Stimulated activated naive CD4-positive, alpha-beta T cell treated with Interleukin-2 at 50 U/mL for 16 hours (primary cell): ENCODE data around the gene ZRANB2.

ENCODE experiments used
- DNase-seq: peaks from one replicate; lab custom pipeline; 2025; lab: John Stamatoyannopoulos, UW

Gene ZRANB2, protein sequence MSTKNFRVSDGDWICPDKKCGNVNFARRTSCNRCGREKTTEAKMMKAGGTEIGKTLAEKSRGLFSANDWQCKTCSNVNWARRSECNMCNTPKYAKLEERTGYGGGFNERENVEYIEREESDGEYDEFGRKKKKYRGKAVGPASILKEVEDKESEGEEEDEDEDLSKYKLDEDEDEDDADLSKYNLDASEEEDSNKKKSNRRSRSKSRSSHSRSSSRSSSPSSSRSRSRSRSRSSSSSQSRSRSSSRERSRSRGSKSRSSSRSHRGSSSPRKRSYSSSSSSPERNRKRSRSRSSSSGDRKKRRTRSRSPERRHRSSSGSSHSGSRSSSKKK

DNA sequence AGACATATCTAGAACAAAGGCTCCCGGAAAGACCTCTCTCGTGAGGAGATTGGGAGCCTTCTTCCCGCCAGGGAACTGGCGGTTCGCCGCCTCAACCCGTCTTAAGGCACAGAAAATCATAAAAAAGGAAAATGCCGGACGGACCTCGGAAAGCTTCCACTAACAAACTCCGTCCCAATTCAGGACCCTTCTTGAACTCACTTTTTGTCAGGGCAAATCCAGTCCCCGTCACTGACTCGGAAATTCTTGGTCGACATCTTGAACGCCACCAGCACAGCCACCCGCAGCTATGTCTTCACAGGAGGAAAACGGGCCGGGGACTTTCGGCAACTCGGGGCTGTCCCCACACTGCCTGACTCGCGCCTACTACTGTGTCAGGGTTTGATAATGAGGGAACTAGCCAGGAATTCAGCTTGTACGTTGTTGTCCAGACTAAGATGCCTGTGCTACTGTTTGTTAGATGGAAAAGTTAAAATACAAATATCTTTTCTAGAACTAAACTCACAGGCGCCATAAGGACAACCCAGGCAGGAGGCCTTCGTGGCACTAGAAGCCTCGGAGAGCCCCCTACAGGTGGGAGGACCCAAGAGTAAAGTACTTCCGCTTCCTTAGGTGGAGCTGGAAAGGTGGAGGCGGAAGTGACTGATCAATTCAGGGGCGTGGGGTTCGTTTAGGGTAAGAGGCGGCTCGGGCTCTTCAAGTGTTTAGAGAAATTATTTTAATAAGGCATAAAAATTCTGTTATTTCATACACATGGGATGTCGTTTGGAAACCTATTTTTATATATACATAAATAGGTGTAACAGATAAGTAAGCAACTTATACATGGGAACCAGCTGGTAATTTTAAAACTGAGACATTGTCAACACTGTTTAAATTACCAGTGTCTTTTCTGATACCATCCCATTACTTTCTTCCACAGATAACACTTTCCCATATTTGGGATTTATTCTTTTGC, at the start of gene ZRANB2:
Gene ZRANB2 (minus strand): TSS at position 297 of the 958 bp plus-strand sequence. CDS start 40 bp downstream, at position 257.
- peak; percentile 92 for DNase-seq

DNA sequence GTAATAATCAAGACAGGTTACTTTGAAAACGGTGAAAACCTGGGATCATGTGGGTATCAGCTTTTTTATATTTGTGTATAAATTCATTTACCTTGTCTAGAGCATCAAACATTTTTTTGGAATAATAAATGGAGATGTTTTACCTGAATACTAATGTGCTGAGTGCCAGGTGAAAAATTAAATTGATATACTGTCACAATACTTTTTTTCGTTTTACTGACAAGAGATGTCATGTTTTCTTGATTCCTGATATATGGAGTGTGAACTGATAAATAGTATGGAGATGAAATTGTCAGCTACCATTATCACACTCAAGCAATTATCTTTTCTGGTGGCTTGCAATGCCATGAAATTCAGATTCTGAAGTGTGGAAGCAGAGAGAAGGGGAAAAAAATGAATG, 47.2 kb upstream of the ZRANB2 start:
- no peak for DNase-seq

DNA sequence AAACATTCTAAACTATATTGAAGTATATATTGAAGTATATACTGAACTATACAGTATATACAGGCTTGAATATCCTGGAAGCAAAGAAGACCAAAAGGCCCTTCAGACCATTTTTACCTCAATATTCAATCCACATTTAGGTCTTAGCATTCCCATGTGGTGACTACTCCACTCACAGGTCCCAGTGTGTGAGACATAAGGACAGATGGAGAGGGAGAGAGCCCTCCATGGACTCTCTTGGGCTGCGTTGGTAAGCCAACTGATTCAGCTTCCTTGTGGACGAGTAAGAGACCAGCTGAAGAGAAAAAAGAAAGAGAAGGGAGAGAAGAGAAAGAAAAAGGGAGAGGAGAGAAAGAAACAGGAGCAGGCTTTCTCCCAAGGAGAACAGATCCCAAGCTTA, 37.3 kb upstream of the ZRANB2 start:
- DNase-seq, result no peak

DNA sequence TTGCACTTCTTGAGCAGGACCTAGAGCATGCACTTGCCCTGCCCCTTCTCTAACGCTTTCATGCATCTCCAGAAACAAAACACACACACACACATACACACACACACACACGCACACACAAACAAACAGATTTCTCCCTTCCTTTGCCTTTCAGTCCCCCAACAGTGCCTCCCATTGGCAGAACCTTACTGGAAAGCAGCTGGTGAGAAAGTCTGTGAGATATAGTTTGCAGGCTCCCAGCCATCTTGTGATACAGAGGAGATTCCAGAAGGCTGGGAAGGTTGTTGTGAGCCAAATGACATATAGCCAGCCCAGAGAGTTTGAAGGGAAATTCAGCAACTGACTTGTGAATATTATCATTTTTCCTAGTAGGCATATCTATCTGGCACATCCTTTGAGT, 35.9 kb upstream of the ZRANB2 start:
- DNase-seq, result no peak

DNA sequence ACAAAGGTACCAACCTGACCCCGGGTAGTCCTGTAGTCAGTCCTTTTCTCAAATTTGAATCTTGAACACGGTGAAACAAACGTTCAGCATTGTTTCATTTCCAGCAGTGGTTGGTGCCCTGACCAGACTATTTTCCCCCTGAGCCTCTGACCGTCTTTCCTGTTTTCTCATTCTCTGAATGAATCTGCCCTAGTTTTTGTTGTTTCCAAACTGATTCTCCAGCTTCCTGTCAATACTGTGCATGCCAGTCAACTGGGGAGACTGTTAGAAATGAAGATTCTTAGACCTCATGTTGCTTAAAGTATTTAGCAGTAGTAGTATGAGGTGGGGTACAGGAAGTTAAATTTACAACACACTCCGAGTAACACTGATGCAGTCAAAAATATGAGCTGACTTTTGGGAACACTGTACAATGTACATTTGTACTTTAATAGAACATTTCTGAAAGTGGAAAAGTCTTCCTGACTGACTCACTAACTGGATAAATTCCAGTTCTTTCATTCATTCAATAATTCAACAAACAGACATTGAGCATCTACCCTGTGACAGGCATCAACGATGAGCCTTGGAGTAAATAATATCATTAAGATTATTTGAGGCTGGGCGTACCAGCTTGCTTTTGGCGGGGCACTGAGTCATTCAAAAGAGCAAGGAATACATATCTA, 26.0 kb upstream of the ZRANB2 start:
- DNase-seq, result no peak

DNA sequence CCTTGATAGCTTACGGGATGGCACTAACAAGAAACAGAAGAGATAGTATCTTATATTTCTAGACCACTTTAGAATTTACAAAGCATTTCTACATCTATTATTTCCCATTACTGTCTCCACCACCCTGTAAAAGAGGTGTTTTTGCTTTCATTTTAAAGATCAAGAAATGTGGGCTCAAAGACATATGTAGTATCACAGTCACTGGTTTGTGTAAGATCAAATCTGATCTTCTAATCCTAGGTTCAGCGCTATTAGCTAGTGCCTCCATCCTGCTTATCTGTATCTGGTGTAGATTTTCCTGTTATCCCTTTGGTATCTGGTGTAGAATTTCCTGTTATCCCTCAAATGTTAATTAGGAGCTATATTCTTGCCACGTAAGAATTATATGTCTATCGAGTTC, 23.6 kb upstream of the ZRANB2 start:
- no peak for DNase-seq

DNA sequence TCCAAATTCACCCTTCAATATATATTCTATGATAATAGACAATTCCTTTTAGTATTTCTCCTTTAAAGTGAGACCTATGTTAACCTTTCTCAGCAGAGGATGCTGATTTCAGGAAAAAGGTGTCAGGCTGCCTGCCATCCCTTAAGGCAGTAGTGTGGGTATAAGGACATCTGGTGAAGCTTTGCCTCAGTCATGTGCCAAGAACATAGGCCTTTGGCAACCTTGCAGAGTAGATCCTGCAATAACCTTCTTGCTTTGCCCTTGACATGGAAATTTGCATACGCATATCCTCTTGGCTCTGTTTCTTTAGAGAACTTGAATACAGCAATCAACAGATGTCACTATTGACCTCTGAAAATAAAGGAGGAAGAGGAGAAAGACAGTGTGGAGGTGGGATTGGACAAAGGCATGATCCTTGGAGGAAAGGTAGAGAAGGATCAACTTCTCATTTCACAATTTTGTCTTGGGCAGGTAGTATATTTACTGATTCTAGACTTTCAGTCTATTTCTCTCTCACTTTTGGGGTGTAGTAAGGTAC, 21.1 kb upstream of the ZRANB2 start:
- DNase-seq, result no peak

DNA sequence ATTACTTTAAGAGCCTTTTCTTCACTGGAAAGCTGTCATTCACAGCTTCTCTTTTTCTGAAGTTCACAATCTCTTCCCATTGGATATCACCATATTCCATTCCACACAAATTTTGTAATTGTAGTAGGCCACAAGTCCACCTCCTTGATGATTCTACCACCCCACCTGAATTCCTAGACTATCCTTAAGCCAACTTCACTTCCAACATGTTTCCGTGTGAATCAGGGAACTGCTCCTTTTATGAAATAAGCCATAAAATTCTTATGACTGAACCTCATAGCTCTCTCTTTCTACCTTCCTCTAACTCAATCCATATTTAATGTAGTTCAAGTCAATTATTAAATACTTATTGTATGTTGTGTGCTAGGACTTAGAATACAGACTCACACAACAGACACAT, 16.6 kb upstream of the ZRANB2 start:
- DNase-seq, result no peak

DNA sequence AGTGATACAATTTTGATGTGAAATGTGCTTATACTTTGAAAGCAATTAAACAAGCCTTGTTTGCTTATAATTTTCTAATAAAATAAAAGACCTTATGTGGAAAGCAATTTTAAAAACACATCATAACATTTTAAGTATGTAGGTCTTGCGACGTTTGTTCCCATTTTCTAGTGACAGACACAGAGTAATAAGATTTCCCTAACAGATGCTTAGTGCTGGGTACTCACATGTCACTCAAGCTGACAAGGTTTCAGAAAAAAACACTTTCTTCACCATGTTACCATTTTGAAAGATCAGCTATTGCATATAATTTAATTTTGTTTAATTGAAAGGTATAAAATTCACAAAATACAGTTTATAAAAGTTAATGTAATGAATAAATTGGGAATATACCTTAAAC, 14.1 kb upstream of the ZRANB2 start:
- DNase-seq, result no peak

DNA sequence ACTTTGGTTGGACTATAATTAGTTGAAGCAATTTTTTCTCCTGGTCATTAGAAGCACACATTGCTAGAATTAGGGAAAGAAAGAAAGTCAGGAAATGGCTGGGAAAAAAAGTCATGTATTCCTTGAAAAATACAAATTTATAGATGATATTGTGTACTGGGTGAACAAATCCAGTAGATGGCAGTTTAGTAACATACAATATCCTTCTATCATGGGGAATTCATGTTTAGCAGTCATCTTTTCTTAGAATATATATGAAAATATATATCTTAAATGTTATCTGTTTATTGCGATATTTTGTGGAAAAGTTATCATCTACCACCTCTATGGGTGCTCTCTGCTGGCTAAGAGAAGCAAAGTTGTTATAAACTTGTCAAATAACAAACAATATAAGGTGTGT, 13.1 kb upstream of the ZRANB2 start:
- DNase-seq, result no peak

DNA sequence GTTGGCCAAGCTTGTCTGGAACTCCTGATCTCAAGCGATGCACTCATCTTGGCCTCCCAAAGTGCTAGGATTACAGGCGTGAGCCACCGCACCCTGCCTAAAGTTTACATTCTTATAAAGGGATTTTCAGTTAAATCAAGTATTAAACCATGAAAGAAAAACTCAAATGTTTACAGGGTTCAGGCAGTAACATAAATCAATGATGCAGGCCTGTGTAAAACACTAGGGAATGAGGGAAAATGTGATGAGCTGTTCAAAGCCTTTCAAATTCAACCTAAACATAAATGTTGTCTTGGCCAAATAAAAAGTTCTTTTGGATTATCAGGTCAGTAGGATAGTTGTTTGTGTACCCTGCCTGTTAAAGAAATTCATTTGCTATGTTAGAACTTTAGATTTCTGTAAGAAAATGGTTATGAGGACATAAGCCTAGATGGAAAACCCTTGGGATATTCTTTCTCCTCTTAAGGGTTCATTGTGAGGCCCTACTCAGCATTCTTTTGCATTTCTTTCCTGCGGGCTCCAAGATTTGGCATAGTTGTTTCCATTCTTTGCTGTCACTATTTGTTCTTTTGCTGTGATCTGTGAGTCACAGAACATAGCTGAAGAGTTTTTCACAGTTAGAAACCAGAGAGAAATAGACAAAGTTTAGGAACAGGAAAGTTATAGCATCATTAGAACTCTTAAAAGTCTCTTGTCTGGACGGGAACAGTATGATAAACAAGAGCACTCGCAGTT, 8.9 kb upstream of the ZRANB2 start:
- no peak for DNase-seq

DNA sequence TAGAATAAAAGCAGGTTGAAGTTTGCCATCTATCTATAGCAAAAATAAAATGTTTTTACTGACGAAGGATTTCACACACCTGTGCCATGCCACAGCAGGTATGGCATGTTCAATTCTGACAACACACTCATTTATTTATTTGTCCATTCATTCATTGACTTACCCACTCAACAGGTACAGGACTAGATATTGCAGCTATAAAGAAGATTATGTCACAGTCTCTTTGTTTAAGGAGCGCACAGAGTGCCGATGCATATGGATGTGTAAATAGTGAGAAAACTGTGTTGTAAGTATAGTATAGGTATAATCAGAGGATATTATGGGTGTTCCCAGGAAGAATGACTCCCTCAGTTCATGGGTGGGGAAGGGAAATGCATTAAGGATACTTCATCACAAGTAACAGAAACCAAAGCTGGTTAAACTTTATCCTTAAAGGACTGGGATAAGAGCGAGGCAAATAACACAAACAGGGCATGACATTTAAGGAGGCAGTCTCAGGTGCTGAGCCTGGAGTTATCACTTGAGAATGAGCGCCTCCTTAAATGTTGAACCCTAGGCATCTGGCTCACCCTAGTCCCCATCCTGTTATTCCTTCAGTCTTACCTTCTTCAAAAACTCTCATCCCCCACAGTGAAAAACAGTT, 7.9 kb upstream of the ZRANB2 start:
- no peak for DNase-seq

DNA sequence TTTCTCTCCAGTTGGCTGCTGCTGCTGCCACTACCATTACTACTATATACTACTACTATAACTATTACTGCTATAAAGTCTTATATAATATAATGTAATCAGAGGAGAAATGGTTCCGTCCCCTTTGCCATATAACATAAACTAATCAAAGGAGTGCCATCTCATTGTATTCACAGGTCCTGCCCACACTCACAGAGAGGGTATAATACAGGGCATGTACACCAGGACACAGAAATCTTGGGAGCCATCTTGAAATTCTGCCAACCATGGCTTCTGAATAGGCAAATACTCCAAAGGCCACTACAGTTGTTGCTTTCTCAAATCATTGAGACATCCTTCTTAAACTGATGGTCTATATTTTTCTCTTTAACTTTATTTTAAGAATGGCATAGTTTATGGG, 6.9 kb upstream of the ZRANB2 start:
- no peak for DNase-seq

DNA sequence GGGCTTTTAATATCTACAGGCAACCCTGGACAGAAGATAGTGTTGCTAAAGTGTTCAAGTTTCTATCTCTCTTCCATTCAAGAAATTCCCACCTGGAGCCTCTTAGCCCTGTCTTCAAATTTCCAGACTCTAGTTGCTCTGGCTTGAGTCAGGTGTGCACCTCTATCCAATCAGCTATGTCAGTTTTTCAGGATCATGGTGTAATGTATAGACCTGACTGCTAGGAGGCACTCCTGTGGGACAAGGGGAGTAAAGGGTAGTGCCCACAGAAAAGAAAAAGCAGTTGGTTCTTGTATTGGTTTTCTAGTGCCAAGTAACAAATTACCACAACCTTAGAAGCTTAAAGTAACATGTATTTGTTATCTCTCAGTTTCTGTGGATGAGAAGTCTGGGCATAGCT, 6.2 kb upstream of the ZRANB2 start:
- no peak for DNase-seq

DNA sequence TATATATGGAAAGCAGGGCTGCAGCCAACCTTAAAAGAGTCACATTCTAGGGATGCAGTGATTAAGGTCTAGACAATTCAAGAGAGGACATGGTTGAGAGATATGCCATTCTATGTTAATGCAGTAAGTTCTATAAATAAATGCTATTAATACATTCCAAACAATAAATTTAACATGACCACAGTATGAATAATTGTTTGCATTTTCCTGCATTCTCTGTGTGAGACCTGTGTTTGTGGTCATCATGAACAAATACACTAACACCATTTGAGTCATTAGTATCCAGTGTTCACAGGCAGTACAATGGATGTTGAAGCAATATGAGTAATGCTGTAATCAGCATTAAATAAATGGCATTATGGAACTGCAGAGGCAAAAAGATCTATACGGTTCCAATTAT, 5.5 kb upstream of the ZRANB2 start:
- no peak for DNase-seq

DNA sequence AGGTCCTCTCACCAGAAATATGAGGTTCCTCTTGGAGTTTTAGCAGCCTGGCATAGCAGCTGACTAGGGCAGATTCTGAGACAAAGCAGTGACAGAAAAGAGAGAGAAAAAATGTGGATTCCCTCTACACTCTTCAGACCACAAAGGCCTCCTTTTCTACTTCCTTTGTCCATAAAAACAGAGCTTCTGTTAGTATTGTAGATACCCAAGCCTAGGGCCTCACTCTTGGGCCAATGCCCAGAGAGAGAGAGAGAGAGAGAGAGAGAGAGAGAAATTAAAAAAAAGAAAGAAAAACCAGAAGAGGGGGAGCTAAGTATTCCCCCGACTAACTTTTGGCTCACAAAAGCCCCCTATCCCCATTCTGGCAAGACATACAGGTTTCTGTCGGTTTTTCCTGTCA, 2.4 kb upstream of the ZRANB2 start:
- DNase-seq, result no peak

DNA sequence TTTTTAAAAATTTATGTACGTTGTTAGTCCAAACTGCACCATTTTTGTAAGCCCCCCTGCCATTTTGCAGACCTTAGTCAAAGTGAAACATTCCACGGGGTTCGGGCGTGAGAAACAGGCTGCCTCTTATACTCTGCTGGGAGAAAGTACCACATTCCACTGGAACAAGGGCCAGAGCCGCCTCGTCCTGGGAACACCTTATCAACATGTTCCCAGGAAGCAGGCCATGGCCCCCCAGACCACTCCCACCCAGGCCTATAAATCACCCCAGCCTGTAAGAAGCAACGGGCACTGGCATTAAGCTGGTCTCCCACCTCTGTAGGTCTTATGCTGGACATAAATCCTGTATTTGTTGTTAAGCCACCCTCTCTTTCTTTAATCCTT, 854 bp upstream of the ZRANB2 start:
- DNase-seq, result no peak

DNA sequence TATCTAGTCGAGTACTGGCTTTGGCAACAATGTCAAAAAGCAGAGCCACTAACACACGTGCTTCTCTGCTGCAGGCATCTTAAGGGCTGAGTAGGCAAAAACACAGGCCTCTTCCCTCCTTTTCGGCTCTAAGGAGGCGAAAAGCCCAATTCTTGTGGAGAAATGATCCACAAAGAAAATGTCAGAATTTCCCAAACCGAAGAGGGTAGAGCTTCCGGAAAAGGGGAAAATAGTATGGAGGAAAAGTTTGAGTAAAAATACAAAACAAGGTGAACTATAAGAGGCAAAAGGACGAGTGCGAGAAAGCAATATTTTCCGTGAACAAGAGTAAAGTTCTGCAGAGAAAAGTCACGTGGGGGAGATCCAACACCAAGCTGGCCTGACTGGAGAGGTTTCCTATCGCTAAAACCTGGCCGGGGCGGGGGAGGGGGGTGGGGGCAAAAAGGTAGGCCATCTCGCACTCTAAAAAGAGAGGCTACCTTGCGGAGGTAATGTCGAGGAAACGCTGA, 551 bp downstream of the ZRANB2 start:
- DNase-seq, result peak; percentile 31

DNA sequence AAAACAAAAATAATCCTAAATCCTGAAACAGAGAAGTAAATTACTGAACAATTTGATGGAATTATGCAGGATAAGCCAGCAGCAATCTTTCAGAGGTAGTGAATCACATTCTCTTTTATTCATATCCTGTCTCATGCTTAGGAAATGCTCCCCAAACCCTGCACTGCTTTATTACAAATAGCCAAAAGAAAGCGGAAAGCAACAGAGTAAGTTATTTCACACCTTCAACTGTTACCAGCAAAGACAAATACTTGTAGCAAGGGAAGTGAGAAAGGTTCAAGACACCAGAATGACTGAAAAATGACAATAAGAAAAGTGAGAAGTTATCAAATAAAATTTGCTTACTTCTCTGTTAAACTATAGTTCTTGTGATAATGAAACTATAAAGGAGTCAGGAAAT, 6.2 kb downstream of the ZRANB2 start:
- DNase-seq, result no peak

DNA sequence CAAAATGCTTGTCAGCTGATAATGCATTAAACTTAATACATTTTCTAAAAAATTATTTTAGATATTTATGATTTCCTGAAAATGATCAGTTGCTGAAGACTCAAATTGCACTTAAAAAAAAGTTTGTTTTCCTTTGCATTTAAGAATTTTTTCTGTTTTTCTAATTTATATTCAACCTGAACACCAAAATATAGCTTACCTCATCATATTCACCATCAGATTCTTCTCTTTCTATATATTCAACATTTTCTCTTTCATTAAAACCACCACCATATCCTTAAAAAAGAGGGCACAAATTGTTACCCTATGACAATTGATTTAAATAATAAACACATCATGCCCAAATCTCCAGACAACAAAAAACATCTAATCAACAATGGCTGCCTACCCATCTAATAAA, 8.6 kb downstream of the ZRANB2 start:
- DNase-seq, result no peak

DNA sequence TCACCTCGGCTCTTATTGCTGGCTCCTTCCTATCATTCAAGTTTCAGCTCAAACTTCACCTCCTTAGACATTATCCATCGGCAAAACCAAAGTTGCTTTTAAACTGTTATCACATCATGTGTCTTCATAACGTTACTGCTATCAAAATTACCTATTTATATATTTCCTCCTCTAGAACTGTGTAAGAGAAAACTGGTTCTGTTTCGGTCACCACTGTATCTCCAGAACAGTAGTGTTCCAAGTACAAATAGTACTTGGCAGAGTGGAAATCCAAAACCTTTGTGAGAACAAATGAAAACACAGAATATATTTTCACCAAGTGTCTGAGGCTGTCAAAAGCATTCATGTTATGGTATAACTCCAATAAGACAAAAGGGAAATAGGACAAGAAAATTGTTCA, 9.1 kb downstream of the ZRANB2 start:
- DNase-seq, result no peak
